ENCODE measurements around the gene INMT. TPM values are rescaled to one million over a fixed set of nuclear protein-coding genes. Genes with fewer than 3 reads are reported as not detected.

The INMT gene
- total RNA-seq, 2 experiments from 2014 or later: 0.32 TPM; not detected in 1

DNA sequence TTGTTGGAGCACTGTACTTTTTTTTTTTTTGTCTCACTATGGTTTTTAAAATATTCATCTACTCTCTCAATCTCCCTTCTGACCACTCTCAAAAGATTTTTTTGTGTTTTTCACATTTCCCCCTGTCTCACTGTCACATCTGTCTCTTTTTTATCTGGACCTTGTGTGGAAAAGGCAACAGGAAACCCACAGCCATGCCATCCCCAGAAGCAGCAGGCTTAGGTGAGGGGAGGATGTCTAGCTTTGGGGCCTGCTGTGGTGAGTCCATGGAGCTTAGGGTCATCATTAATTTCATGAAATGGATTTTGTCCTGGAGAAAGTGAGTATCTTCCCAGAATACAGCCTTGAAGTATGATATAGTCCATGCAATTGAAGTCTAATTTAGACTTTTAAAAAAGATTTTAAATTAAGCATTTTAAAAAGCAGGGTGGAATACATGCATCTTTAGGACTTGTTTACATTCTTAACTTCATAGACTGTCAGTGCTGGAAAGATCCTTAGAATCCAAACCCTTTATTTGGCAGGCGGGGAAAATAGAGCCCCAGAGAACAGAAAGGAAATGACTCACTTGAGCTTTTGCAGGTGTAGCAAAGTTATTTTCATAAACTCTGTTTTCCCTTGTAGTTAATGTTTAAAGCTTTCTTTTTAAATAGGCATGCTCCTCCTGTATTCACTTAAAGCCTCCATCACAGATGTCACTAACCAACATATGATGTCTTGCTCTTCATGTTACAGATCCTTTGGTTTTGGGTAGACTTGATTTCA, 44.4 kb downstream of the INMT start:
- H3K4me2 ChIP-seq (ENCODE audit: low read length): peak overlapping the region; percentile 35; the same call in 1 of the 2 replicates
- DNase-seq (ENCODE audit: low spot score): no peak
- H3K27ac ChIP-seq (ENCODE audit: low read depth, low read length, poor library complexity, severe bottlenecking): no peak overlapping the region
- peak overlapping the region; percentile 42; the same call in 1 of the 2 replicates for H2AFZ ChIP-seq (ENCODE audit: low read length)
- ChIA-PET POLR2A (interaction anchor here (0.9 to 1.3 kb wide), 4 partner anchors 9 to 69 kb away, joined by 3 to 6 read pairs (median 5); no protein-coding TSS in a partner anchor), CTCF (ENCODE audit: unreplicated experiment) (interaction anchor here (0.5 to 1.3 kb wide), 3 partner anchors 16 to 81 kb away, joined by 3 read pairs; no protein-coding TSS in a partner anchor)
- no peak for TF ChIP-seq EZH2phosphoT487 (IDR thresholded peaks at IDR 0.05; ENCODE audit: borderline replicate concordance, low read depth, low read length)
- TF ChIP-seq, protein P1, sequence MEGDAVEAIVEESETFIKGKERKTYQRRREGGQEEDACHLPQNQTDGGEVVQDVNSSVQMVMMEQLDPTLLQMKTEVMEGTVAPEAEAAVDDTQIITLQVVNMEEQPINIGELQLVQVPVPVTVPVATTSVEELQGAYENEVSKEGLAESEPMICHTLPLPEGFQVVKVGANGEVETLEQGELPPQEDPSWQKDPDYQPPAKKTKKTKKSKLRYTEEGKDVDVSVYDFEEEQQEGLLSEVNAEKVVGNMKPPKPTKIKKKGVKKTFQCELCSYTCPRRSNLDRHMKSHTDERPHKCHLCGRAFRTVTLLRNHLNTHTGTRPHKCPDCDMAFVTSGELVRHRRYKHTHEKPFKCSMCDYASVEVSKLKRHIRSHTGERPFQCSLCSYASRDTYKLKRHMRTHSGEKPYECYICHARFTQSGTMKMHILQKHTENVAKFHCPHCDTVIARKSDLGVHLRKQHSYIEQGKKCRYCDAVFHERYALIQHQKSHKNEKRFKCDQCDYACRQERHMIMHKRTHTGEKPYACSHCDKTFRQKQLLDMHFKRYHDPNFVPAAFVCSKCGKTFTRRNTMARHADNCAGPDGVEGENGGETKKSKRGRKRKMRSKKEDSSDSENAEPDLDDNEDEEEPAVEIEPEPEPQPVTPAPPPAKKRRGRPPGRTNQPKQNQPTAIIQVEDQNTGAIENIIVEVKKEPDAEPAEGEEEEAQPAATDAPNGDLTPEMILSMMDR (conservative IDR thresholded peaks at IDR 0.05; ENCODE audit: low read length): no peak
- no TSS peak for BruUV-seq (replicated peaks)
- H4K20me1 ChIP-seq (ENCODE audit: insufficient read depth, low read length): no peaks in the 10 kb centered on the region
- peaks cover 50% of the 10 kb centered on the region for H3K4me1 ChIP-seq (ENCODE audit: insufficient read depth, low read length, poor library complexity, severe bottlenecking)
- no peaks in the 10 kb centered on the region for H3K9me2 ChIP-seq (ENCODE audit: insufficient read depth, low read length)
- H3K79me2 ChIP-seq (ENCODE audit: insufficient read depth, low read depth, low read length): no peaks in the 10 kb centered on the region
- no peaks in the 10 kb centered on the region for H3K9me3 ChIP-seq (ENCODE audit: low read length)
- H3K36me3 ChIP-seq (ENCODE audit: insufficient read depth, low read length): no peaks in the 10 kb centered on the region
- H3K4me3 ChIP-seq (ENCODE audit: low read depth, low read length, poor library complexity, severe bottlenecking): no peak overlapping the region
- intact Hi-C loops (cut with micrococcal nuclease; ENCODE audit: unreplicated experiment): no loop called here

GRCh38 chr7:30797176-30798040, 45.5 kb downstream of the INMT start:
- no peak for TF ChIP-seq EZH2phosphoT487 (IDR thresholded peaks at IDR 0.05; ENCODE audit: borderline replicate concordance, low read depth, low read length)
- TF ChIP-seq, protein P1 (conservative IDR thresholded peaks at IDR 0.05; ENCODE audit: low read length): no peak
- BruUV-seq (replicated peaks): no TSS peak
- no peak overlapping the region for H3K27ac ChIP-seq (ENCODE audit: low read depth, low read length, poor library complexity, severe bottlenecking)
- H3K9me3 ChIP-seq (ENCODE audit: low read length): no peaks in the 10 kb centered on the region
- H3K36me3 ChIP-seq (ENCODE audit: insufficient read depth, low read length): no peaks in the 10 kb centered on the region
- H3K79me2 ChIP-seq (ENCODE audit: insufficient read depth, low read depth, low read length): no peaks in the 10 kb centered on the region
- H3K9me2 ChIP-seq (ENCODE audit: insufficient read depth, low read length): no peaks in the 10 kb centered on the region
- no peak overlapping the region for H3K4me3 ChIP-seq (ENCODE audit: low read depth, low read length, poor library complexity, severe bottlenecking)
- no peaks in the 10 kb centered on the region for H4K20me1 ChIP-seq (ENCODE audit: insufficient read depth, low read length)
- H3K4me1 ChIP-seq (ENCODE audit: insufficient read depth, low read length, poor library complexity, severe bottlenecking): peaks cover 50% of the 10 kb centered on the region
- intact Hi-C loops (cut with micrococcal nuclease; ENCODE audit: unreplicated experiment): no loop called here
- peak overlapping the region; percentile 42; the same call in 1 of the 2 replicates for H2AFZ ChIP-seq (ENCODE audit: low read length)
- peak overlapping the region; percentile 35; the same call in 1 of the 2 replicates for H3K4me2 ChIP-seq (ENCODE audit: low read length)
- no peak for DNase-seq (ENCODE audit: low spot score)
- CTCF ChIA-PET (ENCODE audit: unreplicated experiment): interaction anchor here (0.5 to 1.3 kb wide), 3 partner anchors 56 to 80 kb away, joined by 3 read pairs; no protein-coding TSS in a partner anchor
- POLR2A ChIA-PET: interaction anchor here (0.9 to 1.4 kb wide), 5 partner anchors 10 to 70 kb away, joined by 3 to 6 read pairs (median 4); no protein-coding TSS in a partner anchor
